OCI-LY7 (cell line): ENCODE measurements around the gene SHCBP1. TPM values are rescaled to one million over a fixed set of nuclear protein-coding genes. Genes with fewer than 3 reads are reported as not detected.

Experiments
- BruUV-seq: library from RNA; stranded (reverse); fragments of 400-500 nt; replicated peaks from 2 replicates; lab custom pipeline; 2021; lab: Mats Ljungman, UMichigan
- CTCF ChIA-PET: fragments of 300-600 bp; sonication (Branson Sonifier 250); formaldehyde crosslinking; loops from one replicate; lab custom pipeline; 2022; ENCODE audit warnings: antibody characterized with exemption; ENCODE audit not compliant: unreplicated experiment; lab: Charles Lee
- POLR2A ChIA-PET: fragments of 300-600 bp; sonication (Branson Sonifier 250); formaldehyde crosslinking; loops from one replicate; lab custom pipeline; 2022; ENCODE audit warnings: antibody characterized with exemption; lab: Charles Lee
- DNase-seq: peaks from one replicate; pipeline ENCODE4 v3.0.0-alpha.2; 2015; ENCODE audit warnings: low spot score
- H2AFZ ChIP-seq: fragments of 200-600 bp; sonication (generic), shearing (Covaris generic); 2 replicates; pipeline ENCODE4 v1.6.1; 2014; ENCODE audit warnings: mild to moderate bottlenecking, antibody characterized with exemption, low read length, moderate library complexity
- H3K27ac ChIP-seq: fragments of 200-600 bp; sonication (generic); 2 replicates; pipeline ENCODE4 v1.5.1; 2014; ENCODE audit warnings: mixed run types, low read depth, mild to moderate bottlenecking, moderate library complexity, low read length, inconsistent platforms; ENCODE audit not compliant: poor library complexity, severe bottlenecking
- H3K36me3 ChIP-seq: fragments of 200-600 bp; sonication (generic); 2 replicates; pipeline ENCODE4 v1.6.1; 2014; ENCODE audit warnings: mild to moderate bottlenecking, antibody characterized with exemption, low read length, moderate library complexity, mixed read lengths; ENCODE audit not compliant: insufficient read depth
- H3K4me1 ChIP-seq: fragments of 200-600 bp; sonication (generic); 2 replicates; pipeline ENCODE4 v1.5.1; 2014; ENCODE audit warnings: mild to moderate bottlenecking, low read length; ENCODE audit not compliant: insufficient read depth, poor library complexity, severe bottlenecking
- H3K4me2 ChIP-seq: fragments of 200-600 bp; sonication (generic); 2 replicates; pipeline ENCODE4 v1.6.1; 2014; ENCODE audit warnings: mild to moderate bottlenecking, low read length
- H3K4me3 ChIP-seq: fragments of 200-600 bp; sonication (generic); 2 replicates; pipeline ENCODE4 v1.5.1; 2014; ENCODE audit warnings: mild to moderate bottlenecking, low read depth, low read length; ENCODE audit not compliant: poor library complexity, severe bottlenecking
- H3K79me2 ChIP-seq: fragments of 200-600 bp; sonication (generic); 2 replicates; pipeline ENCODE4 v1.6.1; 2016; ENCODE audit warnings: low read depth, mild to moderate bottlenecking, low read length, moderate library complexity, mixed read lengths; ENCODE audit not compliant: insufficient read depth
- H3K9me2 ChIP-seq: fragments of 200-600 bp; sonication (generic); 2 replicates; pipeline ENCODE4 v1.6.1; 2016; ENCODE audit warnings: mild to moderate bottlenecking, low read length, mixed read lengths; ENCODE audit not compliant: insufficient read depth
- H3K9me3 ChIP-seq: fragments of 200-600 bp; sonication (generic); 2 replicates; pipeline ENCODE4 v1.6.1; 2014; ENCODE audit warnings: mild to moderate bottlenecking, mixed run types, low read length, mixed read lengths
- H4K20me1 ChIP-seq: fragments of 200-600 bp; sonication (generic); 2 replicates; pipeline ENCODE4 v1.6.1; 2014; ENCODE audit warnings: mild to moderate bottlenecking, antibody characterized with exemption, low read length, moderate library complexity, mixed read lengths; ENCODE audit not compliant: insufficient read depth
- EZH2phosphoT487 ChIP-seq: fragments of 200-600 bp; sonication (generic); IDR thresholded peaks from 2 replicates; pipeline ENCODE4 v1.6.1; 2018; ENCODE audit warnings: low read depth, borderline replicate concordance, mild to moderate bottlenecking, mixed run types, antibody characterized with exemption, low read length, moderate library complexity, mixed read lengths
- intact Hi-C: fragments of 100-400 bp; cut with micrococcal nuclease; formaldehyde crosslinking; loops from one replicate; pipeline ENCODE4 v1.10.0; 2022; ENCODE audit not compliant: unreplicated experiment
- total RNA-seq, 2 experiments: library from RNA; depleted of rRNA in 1 of 2; stranded (reverse); fragments of >200 nt in 1 of 2; shearing (Covaris generic) in 1 of 2; gene quantifications; 2 replicates each; pipeline ENCODE4 v1.2.3, GENCODE V29; 2014 to 2022
- TF ChIP-seq, protein P1 (sequence below): fragments of 200-600 bp; sonication (generic); conservative IDR thresholded peaks from 2 replicates; pipeline ENCODE4 v1.5.1; 2014; ENCODE audit warnings: mild to moderate bottlenecking, antibody characterized with exemption, low read length, moderate library complexity, mixed read lengths

The SHCBP1 gene
- total RNA-seq, 2 experiments from 2014 or later, result 32.6 to 49.5 TPM

- CTCF ChIA-PET, result no interaction called here
- POLR2A ChIA-PET, result interaction anchor here (0.7 kb wide), 1 partner anchor 85 kb away, joined by 3 read pairs; no protein-coding TSS in a partner anchor
Measured at GRCh38 chr16:46573008-46573833, 48.0 kb downstream of the SHCBP1 start.

DNA sequence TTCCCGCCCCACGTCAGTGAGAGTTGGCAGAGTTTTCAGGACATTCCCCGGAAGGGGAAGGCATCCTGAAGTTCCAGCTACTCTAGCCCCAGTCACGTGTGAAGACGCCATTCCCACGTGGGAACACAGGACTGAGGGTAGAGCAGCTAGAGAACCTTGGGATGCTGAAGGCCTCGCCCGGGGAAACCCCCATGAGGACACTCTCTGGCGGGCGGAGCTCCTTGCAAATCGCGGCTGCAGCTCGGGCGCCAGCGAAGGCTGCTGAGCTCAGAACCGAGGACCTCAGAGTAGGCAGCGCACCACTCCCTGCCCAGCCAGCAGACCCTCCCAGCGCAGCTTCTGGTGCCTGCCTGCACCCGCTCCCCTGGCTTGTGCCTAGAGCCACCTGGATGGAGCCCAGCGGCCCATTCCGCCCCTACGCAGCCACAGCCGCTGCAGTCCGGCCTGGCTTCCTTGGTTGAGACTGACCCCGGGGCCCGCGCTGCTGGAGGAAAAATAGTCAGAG is 51.9 kb downstream of the SHCBP1 start:
- no peaks in the 10 kb centered on the region for H3K36me3 ChIP-seq
- no TSS peak for BruUV-seq
- no peaks in the 10 kb centered on the region for H4K20me1 ChIP-seq
- intact Hi-C loops, result no loop called here
- H3K9me2 ChIP-seq, result no peaks in the 10 kb centered on the region
- no peaks in the 10 kb centered on the region for H3K79me2 ChIP-seq
- TF ChIP-seq, protein P1, sequence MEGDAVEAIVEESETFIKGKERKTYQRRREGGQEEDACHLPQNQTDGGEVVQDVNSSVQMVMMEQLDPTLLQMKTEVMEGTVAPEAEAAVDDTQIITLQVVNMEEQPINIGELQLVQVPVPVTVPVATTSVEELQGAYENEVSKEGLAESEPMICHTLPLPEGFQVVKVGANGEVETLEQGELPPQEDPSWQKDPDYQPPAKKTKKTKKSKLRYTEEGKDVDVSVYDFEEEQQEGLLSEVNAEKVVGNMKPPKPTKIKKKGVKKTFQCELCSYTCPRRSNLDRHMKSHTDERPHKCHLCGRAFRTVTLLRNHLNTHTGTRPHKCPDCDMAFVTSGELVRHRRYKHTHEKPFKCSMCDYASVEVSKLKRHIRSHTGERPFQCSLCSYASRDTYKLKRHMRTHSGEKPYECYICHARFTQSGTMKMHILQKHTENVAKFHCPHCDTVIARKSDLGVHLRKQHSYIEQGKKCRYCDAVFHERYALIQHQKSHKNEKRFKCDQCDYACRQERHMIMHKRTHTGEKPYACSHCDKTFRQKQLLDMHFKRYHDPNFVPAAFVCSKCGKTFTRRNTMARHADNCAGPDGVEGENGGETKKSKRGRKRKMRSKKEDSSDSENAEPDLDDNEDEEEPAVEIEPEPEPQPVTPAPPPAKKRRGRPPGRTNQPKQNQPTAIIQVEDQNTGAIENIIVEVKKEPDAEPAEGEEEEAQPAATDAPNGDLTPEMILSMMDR, result no peak
- TF ChIP-seq EZH2phosphoT487, result no peak
- no peak overlapping the region for H3K4me2 ChIP-seq
- H3K4me1 ChIP-seq, result no peaks in the 10 kb centered on the region
- H3K9me3 ChIP-seq, result no peaks in the 10 kb centered on the region
- DNase-seq, result no peak
- H3K27ac ChIP-seq, result no peak overlapping the region
- ChIA-PET POLR2A (interaction anchor here (0.6 to 1.0 kb wide), 2 partner anchors 9 to 18 kb away, joined by 3 to 4 read pairs; no protein-coding TSS in a partner anchor), CTCF (no interaction called here)
- H3K4me3 ChIP-seq, result no peak overlapping the region
- no peak overlapping the region for H2AFZ ChIP-seq

More at GRCh38 chr16:46573008-46573833, 48.0 kb downstream of the SHCBP1 start:
- no peaks in the 10 kb centered on the region for H4K20me1 ChIP-seq
- DNase-seq, result no peak
- no peak overlapping the region for H2AFZ ChIP-seq
- no peak for TF ChIP-seq EZH2phosphoT487
- TF ChIP-seq, protein P1, result no peak
- H3K4me3 ChIP-seq, result no peak overlapping the region
- no peaks in the 10 kb centered on the region for H3K79me2 ChIP-seq
- H3K9me3 ChIP-seq, result no peaks in the 10 kb centered on the region
- H3K36me3 ChIP-seq, result peaks cover 13% of the 10 kb centered on the region; the same call in 1 of the 2 replicates
- no TSS peak for BruUV-seq
- no peaks in the 10 kb centered on the region for H3K9me2 ChIP-seq
- intact Hi-C loops, result no loop called here
- H3K27ac ChIP-seq, result no peak overlapping the region
- no peaks in the 10 kb centered on the region for H3K4me1 ChIP-seq
- no peak overlapping the region for H3K4me2 ChIP-seq
